Amniotic stem cell (primary cell): ENCODE data around the gene TMCO4.
A peak's percentile ranks its signal among the peaks of the same experiment; 100 is the strongest.
"Not testable (repeated sequence)": the region's sequence is repeated elsewhere in the genome, so short reads cannot be mapped to it uniquely, and the experiment has no call there.

Source experiments
- DNase-seq: peaks from one replicate; lab custom pipeline; 2025; lab: John Stamatoyannopoulos, UW

The TMCO4 gene

GRCh38 chr1:19799230-19800075 lies at the start of gene TMCO4:
TSS of gene TMCO4 (minus strand) at chr1:19799916. CDS start at chr1:19780758, 19,158 bp downstream.
- peak; percentile 10 for DNase-seq

GRCh38 chr1:19849307-19849706 lies 49.6 kb upstream of the TMCO4 start:
- DNase-seq: not testable (repeated sequence)

GRCh38 chr1:19847334-19847733 lies 47.6 kb upstream of the TMCO4 start:
- DNase-seq: not testable (repeated sequence)

GRCh38 chr1:19846338-19846737 lies 46.6 kb upstream of the TMCO4 start:
- no peak for DNase-seq

GRCh38 chr1:19845555-19845954 lies 45.8 kb upstream of the TMCO4 start:
- no peak for DNase-seq

- DNase-seq: no peak
Measured at GRCh38 chr1:19844731-19845495, 45.2 kb upstream of the TMCO4 start.

- no peak for DNase-seq
Measured at GRCh38 chr1:19840228-19840627, 40.5 kb upstream of the TMCO4 start.

GRCh38 chr1:19837866-19838265 lies 38.1 kb upstream of the TMCO4 start:
- DNase-seq: no peak

- DNase-seq: no peak
Measured at GRCh38 chr1:19835578-19835977, 35.9 kb upstream of the TMCO4 start.

- no peak for DNase-seq
Measured at GRCh38 chr1:19831441-19831840, 31.7 kb upstream of the TMCO4 start.

GRCh38 chr1:19828546-19828945 lies 28.8 kb upstream of the TMCO4 start:
- no peak for DNase-seq

- DNase-seq: no peak
Measured at GRCh38 chr1:19825298-19825697, 25.6 kb upstream of the TMCO4 start.

GRCh38 chr1:19824541-19824940 lies 24.8 kb upstream of the TMCO4 start:
- no peak for DNase-seq

GRCh38 chr1:19824036-19824435 lies 24.3 kb upstream of the TMCO4 start:
- DNase-seq: no peak

- no peak for DNase-seq
Measured at GRCh38 chr1:19819701-19820100, 20.0 kb upstream of the TMCO4 start.

GRCh38 chr1:19818324-19818723 lies 18.6 kb upstream of the TMCO4 start:
- DNase-seq: no peak

GRCh38 chr1:19817160-19817559 lies 17.4 kb upstream of the TMCO4 start:
- DNase-seq: no peak

- not testable (repeated sequence) for DNase-seq
Measured at GRCh38 chr1:19816737-19817086, 17.0 kb upstream of the TMCO4 start.

- no peak for DNase-seq
Measured at GRCh38 chr1:19815801-19816736, 16.4 kb upstream of the TMCO4 start.

- no peak for DNase-seq
Measured at GRCh38 chr1:19814681-19815503, 15.2 kb upstream of the TMCO4 start, which contains the start of gene RNF186. TSS of gene RNF186 (minus strand) at chr1:19815283. CDS start at chr1:19815101, 182 bp downstream.

GRCh38 chr1:19814244-19814661 lies 14.5 kb upstream of the TMCO4 start:
- DNase-seq: no peak
